Natural killer cell treated with Interleukin-12 subunit alpha and Interleukin-12 subunit beta and Interleukin-15 and Interleukin-18, amount 100 ng/mL, for 72 hours (primary cell): ENCODE measurements around the gene XYLT2. TPM values are rescaled to one million over a fixed set of nuclear protein-coding genes. Genes with fewer than 3 reads are reported as not detected.
A peak's percentile ranks its signal among the peaks of the same experiment; 100 is the strongest.

ENCODE experiments used
- ATAC-seq, 2 donors: fragments of 150-1000 bp; cut with Tn5 transposase in 1 of 2; sonication (Bioruptor Pico), chemical (Tn5 transposase) in 1 of 2; 2 replicates each; pipeline ENCODE4 v1.10.0; 2021
- DNase-seq: peaks from one replicate; pipeline ENCODE4 v3.0.0; 2022; ENCODE audit warnings: low spot score
- H3K27ac Mint-ChIP-seq, 2 donors: 1 replicate in 1 of 2; 2 replicates in 1 of 2; pipeline ENCODE4 v1.8.0; 2022; ENCODE audit warnings: mixed read lengths in 2 of 2, mild to moderate bottlenecking in 1 of 2, moderate library complexity in 1 of 2
- H3K27me3 Mint-ChIP-seq, 2 donors: 1 replicate in 1 of 2; 2 replicates in 1 of 2; pipeline ENCODE4 v1.8.0; 2022; ENCODE audit warnings: mixed read lengths in 2 of 2
- H3K36me3 Mint-ChIP-seq: one replicate; pipeline ENCODE4 v1.8.0; 2022; ENCODE audit warnings: mixed read lengths
- H3K4me1 Mint-ChIP-seq, 2 donors: 1 replicate in 1 of 2; 2 replicates in 1 of 2; pipeline ENCODE4 v1.8.0; 2022; ENCODE audit warnings: low read depth in 2 of 2, mixed read lengths in 2 of 2, mild to moderate bottlenecking in 1 of 2
- H3K4me3 Mint-ChIP-seq: one replicate; pipeline ENCODE4 v1.8.0; 2022; ENCODE audit warnings: mixed read lengths
- H3K9me3 Mint-ChIP-seq: 2 replicates; pipeline ENCODE4 v1.8.0; 2022; ENCODE audit warnings: mixed read lengths
- total RNA-seq, 2 donors: library from RNA; stranded (reverse); gene quantifications; one replicate each; pipeline ENCODE4 v1.2.3, GENCODE V29; 2022

The XYLT2 gene
- total RNA-seq, 2 donors from 2014 or later = 19.6 to 27.1 TPM

DNA sequence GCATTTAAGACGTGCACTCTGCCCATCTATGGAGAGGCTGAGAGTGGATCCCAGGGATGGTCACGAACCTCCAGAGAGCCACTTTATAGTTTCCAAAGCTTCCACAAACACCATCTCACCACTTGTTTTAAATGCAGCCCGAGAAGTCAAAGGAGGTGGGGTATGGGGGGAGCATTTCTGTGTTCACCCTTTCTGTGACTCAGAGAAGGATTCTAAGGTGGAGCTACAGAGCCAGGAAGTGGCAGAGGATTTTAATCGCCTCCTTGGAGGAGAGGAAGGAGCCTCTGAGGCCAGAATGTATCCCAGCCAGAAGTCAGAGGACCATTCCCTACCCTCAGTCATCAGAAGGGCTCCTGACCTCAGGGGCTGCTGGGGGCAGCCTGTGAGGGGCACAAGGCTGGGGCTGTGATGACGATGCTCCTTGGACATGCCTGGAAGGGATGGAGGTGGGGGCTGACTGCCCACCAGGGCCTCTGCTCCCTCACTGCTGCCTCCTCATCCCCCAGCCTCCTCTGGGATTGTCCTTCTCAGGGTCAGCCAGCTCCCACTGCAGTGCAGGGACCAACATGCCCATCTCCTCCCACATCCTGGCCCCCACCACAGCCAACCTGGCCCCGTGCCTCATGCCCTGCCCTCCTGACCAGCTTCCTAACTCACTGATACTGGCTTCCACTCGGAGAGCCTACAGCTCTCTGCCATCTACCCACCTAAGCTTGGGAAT, 2.8 kb downstream of the XYLT2 start:
- no peaks in the 10 kb centered on the region for H3K36me3 Mint-ChIP-seq
- DNase-seq = no peak
- ATAC-seq = no peak

DNA sequence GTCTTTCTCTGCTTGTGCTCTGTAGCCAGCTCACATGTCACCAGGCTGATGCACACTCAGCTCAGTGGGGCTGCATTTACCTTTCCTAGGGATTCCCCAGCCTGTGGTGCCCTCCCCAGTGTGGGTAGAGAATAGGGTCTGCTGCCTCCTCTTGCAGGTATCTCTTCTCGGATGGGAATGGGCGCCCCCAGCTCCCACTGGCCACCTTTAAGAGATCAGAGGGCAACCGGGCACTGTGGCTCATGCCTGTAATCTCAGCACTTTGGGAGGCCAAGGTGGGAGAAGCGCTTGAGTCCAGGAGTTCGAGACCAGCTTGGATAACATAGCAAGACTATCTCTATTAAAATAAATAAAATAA, 3.3 kb downstream of the XYLT2 start:
- no peak for ATAC-seq
- Mint-ChIP-seq H3K4me1 (peaks cover 9 to 41% of the 10 kb centered on the region in 2 donors), H3K27ac (no peak overlapping the region), H3K4me3 (no peak overlapping the region), H3K9me3 (no peaks in the 10 kb centered on the region), H3K36me3 (no peaks in the 10 kb centered on the region), H3K27me3 (no peaks in the 10 kb centered on the region)
- DNase-seq = no peak

More for the DNA sequence above, 2.8 kb downstream of the XYLT2 start:
- H3K27me3 Mint-ChIP-seq = no peaks in the 10 kb centered on the region
- H3K4me3 Mint-ChIP-seq = no peak overlapping the region
- no peaks in the 10 kb centered on the region for H3K9me3 Mint-ChIP-seq
- no peak overlapping the region for H3K27ac Mint-ChIP-seq
- H3K4me1 Mint-ChIP-seq = peaks cover 9 to 41% of the 10 kb centered on the region in 2 donors

DNA sequence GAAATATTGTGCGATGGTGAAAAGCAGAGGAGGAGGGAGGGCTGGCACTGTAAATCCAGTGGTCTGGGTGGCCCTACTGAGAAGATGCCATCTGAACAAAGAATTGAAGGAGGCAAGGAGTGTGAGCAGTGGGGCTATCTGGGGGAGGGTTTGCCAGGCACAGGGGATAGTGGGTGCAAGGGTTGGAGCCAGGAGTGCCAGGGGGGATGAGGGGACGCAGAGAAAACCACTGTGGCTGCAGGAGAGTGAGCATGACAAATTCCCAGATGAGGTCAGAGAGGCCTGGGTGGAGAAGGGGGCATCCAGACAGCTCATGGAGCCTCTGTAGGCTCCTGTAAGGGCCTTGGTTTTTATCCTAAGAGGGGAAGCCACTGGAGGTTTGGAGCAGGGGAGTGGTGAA, 4.8 kb downstream of the XYLT2 start:
- ATAC-seq = no peak
- H3K9me3 Mint-ChIP-seq = no peaks in the 10 kb centered on the region
- DNase-seq = no peak
- no peak overlapping the region for H3K4me3 Mint-ChIP-seq
- peak overlapping the region in 1 of 2 donors; percentile 40 for H3K27ac Mint-ChIP-seq
- H3K27me3 Mint-ChIP-seq = no peaks in the 10 kb centered on the region
- peaks cover 9 to 38% of the 10 kb centered on the region in 2 donors for H3K4me1 Mint-ChIP-seq
- H3K36me3 Mint-ChIP-seq = no peaks in the 10 kb centered on the region

DNA sequence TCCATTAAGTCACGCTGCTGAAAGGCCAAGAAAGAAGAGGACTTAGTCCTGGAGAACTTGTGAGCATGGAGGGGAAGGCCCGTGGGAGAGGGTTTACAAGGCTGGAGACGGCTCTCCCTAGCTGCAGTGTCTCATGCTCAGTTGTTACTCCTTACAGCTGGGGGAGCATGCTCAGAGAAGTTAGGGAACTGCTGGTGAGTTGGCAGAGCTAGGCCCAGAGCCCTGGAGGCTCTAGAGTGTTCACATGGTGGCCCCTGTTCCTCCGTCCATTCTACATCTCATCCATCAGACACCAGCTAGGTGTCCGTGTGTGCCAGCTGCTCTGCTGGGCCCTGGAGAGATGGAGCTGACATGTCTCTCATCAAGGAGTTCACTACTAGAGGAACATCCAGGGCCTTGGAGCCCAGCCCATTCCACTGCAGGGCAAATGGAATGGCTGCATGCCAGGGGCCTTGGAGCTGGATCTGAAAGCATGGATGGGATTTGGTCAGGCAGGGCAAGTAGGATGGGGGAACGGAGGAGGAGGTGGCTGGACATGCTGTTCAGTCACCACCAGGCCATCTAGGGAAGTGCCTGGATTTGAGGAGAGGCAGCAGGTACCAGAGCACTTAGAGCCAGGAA, 6.3 kb downstream of the XYLT2 start:
- ATAC-seq (no peak), DNase-seq (no peak)
- H3K9me3 Mint-ChIP-seq = no peaks in the 10 kb centered on the region
- no peaks in the 10 kb centered on the region for H3K36me3 Mint-ChIP-seq
- no peak overlapping the region for H3K4me3 Mint-ChIP-seq
- no peaks in the 10 kb centered on the region for H3K27me3 Mint-ChIP-seq
- peak overlapping the region in 1 of 2 donors; percentile 1 for H3K27ac Mint-ChIP-seq
- peaks cover 9 to 30% of the 10 kb centered on the region in 2 donors for H3K4me1 Mint-ChIP-seq

DNA sequence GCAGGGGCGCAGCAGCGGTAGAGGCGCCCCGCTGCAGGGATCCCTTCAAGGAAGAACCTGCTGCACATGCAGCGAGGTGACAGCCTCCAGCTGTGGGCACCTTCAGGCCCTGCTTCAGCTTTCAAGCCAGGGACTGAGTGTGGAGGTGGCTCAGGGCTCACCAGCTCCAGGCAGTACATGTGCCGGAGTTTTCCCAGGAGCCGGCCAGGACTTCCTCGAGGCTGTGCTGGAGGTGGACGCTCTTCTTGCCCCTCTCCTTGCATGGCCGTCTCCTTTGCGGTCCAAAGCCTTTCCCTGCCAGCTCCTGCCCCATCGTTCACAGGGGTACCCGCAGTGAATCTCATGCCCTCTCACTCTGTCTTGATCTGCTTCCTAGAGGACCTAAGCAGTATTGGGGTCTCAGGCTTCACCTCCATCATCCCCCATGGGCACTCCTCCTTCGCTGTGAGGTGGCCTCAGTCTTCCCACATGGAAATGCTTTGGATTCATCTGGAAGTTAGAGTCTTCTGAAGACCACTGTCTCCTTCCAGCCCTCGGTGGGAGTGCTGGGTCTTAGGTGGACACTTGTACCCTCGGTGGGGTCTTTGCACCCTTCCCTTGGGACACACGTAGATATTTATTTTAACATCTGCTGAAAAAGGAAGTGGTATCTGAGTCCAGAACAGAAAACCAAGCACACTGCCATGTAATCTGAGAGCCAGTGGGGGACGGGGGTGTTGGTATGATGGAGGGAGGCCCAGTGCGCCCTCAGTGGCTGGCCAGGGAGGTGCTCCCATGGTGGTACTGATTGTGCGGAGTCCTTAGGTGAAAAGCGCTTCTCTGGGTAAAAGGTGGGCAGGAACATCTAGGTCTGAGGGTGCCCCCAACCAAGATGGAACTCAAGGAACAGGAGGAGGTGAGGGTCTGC, 7.0 kb downstream of the XYLT2 start:
- H3K4me1 Mint-ChIP-seq = peaks cover 5 to 26% of the 10 kb centered on the region in 2 donors
- H3K27ac Mint-ChIP-seq = no peak overlapping the region

DNA sequence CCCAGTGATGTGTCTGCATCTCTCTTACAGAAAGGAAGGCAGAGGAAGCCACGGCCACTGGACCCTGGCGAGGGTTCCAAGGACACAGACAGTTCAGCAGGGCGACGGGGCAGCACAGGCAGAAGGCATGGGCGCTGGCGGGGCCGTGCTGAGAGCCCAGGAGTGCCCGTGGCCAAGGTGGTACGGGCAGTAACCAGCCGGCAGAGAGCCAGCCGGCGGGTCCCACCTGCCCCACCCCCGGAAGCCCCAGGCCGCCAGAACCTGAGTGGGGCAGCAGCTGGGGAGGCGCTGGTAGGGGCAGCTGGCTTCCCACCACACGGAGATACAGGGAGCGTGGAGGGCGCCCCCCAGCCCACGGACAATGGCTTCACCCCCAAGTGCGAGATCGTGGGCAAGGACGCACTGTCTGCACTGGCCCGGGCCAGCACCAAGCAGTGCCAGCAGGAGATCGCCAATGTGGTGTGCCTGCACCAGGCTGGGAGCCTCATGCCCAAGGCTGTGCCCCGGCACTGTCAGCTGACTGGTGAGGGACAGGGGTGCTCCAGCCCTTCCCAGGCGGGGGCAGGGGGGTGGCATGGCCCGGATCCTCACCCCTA, 7.8 kb downstream of the XYLT2 start:
- ATAC-seq = peak in 1 of 2 donors; percentile 3
- H3K27me3 Mint-ChIP-seq = no peaks in the 10 kb centered on the region
- H3K4me3 Mint-ChIP-seq = no peak overlapping the region
- no peak for DNase-seq
- no peak overlapping the region for H3K27ac Mint-ChIP-seq
- peaks cover 0 to 21% of the 10 kb centered on the region in 2 donors for H3K4me1 Mint-ChIP-seq
- no peaks in the 10 kb centered on the region for H3K36me3 Mint-ChIP-seq
- no peaks in the 10 kb centered on the region for H3K9me3 Mint-ChIP-seq

More for the DNA sequence above, 7.0 kb downstream of the XYLT2 start:
- Mint-ChIP-seq H3K4me3 (no peak overlapping the region), H3K27me3 (no peaks in the 10 kb centered on the region), H3K9me3 (no peaks in the 10 kb centered on the region), H3K36me3 (no peaks in the 10 kb centered on the region)
- no peak for DNase-seq
- no peak for ATAC-seq

DNA sequence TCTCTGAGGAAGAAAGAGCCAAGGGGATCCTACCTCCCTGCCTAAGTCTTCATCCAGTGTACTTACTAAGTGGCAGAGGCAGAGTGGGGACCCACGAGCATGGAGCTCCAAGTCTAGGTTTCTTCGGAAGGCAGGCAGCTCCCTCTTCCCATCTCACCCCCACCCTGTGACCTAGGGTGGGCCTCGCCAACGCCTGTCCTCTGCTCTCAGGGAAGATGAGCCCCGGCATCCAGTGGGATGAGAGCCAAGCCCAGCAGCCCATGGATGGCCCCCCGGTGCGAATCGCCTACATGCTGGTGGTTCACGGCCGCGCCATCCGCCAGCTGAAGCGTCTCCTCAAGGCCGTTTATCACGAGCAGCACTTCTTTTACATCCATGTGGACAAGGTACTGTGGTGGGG, 8.3 kb downstream of the XYLT2 start:
- Mint-ChIP-seq H3K9me3 (no peaks in the 10 kb centered on the region), H3K27me3 (no peaks in the 10 kb centered on the region), H3K36me3 (no peaks in the 10 kb centered on the region), H3K4me1 (peaks cover 0 to 22% of the 10 kb centered on the region in 2 donors), H3K4me3 (no peak overlapping the region), H3K27ac (no peak overlapping the region)
- DNase-seq (no peak), ATAC-seq (no peak)

DNA sequence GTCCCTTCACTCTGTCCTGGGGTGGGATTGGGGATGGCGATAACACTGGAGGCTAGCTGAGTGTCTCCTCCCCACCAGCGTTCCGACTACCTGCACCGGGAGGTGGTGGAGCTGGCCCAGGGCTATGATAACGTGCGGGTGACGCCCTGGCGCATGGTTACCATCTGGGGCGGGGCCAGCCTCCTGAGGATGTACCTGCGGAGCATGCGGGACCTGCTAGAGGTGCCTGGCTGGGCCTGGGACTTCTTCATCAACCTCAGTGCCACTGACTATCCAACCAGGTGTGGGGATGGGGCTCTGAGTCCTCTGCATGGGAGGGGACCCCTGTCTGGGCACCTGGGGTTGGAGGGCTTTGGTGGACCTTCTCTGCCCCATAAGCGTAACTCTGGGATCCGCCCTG, 8.8 kb downstream of the XYLT2 start:
- Mint-ChIP-seq H3K4me1 (peaks cover 0 to 24% of the 10 kb centered on the region in 2 donors), H3K27ac (no peak overlapping the region), H3K9me3 (no peaks in the 10 kb centered on the region), H3K4me3 (no peak overlapping the region), H3K27me3 (no peaks in the 10 kb centered on the region), H3K36me3 (no peaks in the 10 kb centered on the region)
- DNase-seq (no peak), ATAC-seq (no peak)

DNA sequence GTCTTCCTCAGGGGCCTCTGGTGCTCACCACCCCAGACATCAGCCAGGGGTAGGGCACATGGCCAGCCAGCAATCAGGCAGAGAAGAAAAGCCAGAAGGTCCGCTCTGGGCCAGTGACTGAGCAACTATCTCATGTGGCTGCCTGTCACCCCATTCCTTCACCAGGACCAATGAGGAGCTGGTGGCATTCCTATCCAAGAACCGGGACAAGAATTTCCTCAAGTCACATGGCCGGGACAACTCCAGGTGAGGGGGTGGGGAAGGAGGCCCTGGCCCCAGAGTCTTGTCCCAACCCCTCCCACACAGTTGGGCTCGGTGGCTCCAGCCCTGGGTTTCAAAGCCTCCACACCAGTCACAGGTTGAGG, 9.4 kb downstream of the XYLT2 start:
- H3K27ac Mint-ChIP-seq = no peak overlapping the region
- H3K27me3 Mint-ChIP-seq = no peaks in the 10 kb centered on the region

DNA sequence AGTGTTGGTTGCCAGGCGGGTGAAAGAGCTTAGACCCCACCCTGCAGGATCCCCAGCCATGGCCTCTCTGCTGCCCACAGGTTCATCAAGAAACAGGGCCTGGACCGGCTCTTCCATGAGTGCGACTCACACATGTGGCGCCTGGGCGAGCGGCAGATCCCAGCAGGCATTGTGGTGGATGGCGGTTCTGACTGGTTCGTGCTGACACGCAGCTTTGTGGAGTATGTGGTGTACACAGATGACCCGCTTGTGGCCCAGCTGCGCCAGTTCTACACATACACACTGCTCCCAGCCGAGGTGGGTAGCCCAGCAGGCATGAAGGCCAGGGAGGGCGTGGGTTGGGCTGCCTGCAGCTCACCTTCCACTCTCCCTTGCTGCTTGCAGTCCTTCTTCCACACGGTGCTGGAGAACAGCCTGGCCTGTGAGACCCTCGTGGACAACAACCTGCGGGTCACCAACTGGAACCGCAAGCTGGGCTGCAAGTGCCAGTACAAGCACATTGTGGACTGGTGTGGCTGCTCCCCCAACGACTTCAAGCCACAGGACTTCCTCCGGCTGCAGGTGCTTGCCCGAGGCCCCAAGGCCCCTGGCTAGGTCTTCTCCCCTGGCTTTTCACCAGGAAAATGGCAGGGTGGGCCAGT, 9.9 kb downstream of the XYLT2 start:
- ATAC-seq = no peak

More for the DNA sequence above, 9.4 kb downstream of the XYLT2 start:
- Mint-ChIP-seq H3K4me3 (no peak overlapping the region), H3K4me1 (peaks cover 0 to 24% of the 10 kb centered on the region in 2 donors), H3K36me3 (no peaks in the 10 kb centered on the region), H3K9me3 (no peaks in the 10 kb centered on the region)
- no peak for DNase-seq
- no peak for ATAC-seq

DNA sequence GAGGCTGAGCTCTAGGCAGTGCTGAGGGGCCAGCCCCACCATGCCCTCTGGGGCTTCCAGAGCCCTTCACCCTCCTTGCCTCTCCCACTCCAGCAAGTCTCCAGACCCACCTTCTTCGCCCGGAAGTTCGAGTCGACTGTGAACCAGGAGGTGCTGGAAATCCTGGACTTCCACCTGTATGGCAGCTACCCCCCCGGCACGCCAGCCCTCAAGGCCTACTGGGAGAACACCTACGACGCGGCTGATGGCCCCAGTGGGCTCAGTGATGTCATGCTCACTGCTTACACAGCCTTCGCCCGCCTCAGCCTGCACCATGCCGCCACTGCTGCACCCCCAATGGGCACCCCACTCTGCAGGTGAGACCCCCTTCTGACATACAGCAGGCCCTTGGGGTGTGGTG, 10.5 kb downstream of the XYLT2 start:
- no peaks in the 10 kb centered on the region for H3K36me3 Mint-ChIP-seq
- H3K27ac Mint-ChIP-seq = no peak overlapping the region
- H3K4me3 Mint-ChIP-seq = no peak overlapping the region
- H3K9me3 Mint-ChIP-seq = no peaks in the 10 kb centered on the region
- ATAC-seq = no peak
- peaks cover 0 to 18% of the 10 kb centered on the region in 2 donors for H3K4me1 Mint-ChIP-seq
- no peaks in the 10 kb centered on the region for H3K27me3 Mint-ChIP-seq
- DNase-seq = no peak

More for the DNA sequence above, 9.9 kb downstream of the XYLT2 start:
- no peaks in the 10 kb centered on the region for H3K9me3 Mint-ChIP-seq
- H3K4me1 Mint-ChIP-seq = peaks cover 0 to 21% of the 10 kb centered on the region in 2 donors
- no peak overlapping the region for H3K4me3 Mint-ChIP-seq
- no peaks in the 10 kb centered on the region for H3K27me3 Mint-ChIP-seq
- DNase-seq = no peak
- no peak overlapping the region for H3K27ac Mint-ChIP-seq
- H3K36me3 Mint-ChIP-seq = no peaks in the 10 kb centered on the region

DNA sequence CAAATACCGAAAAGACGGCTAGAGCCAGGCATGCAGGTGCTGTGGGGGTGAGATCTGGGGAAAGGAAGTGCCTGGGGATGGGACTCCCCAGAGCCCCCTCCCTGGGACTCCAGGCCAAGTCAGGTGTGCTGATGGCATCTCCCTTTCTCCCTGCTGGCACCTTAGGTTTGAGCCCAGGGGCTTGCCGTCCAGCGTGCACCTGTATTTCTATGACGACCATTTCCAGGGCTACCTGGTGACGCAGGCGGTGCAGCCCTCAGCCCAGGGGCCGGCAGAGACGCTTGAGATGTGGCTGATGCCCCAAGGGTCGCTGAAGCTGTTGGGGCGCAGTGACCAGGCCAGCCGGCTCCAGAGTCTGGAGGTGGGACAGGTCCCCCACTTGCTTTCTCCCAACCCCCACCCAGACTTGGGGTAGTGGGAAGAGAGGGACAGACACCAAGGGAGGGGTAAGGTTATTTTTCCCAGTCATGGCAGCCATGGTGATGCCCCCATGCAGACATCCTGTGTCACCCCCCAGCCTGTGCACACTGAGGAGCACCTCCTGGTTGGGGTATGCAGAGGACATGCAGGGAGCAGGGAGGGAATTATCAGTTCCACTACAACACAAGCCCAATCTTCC, 11.1 kb downstream of the XYLT2 start:
- DNase-seq = no peak
- no peak overlapping the region for H3K27ac Mint-ChIP-seq
- no peak overlapping the region for H3K4me3 Mint-ChIP-seq
- H3K9me3 Mint-ChIP-seq = no peaks in the 10 kb centered on the region
- peaks cover 3 to 14% of the 10 kb centered on the region in 2 donors for H3K4me1 Mint-ChIP-seq
- no peaks in the 10 kb centered on the region for H3K36me3 Mint-ChIP-seq
- H3K27me3 Mint-ChIP-seq = no peaks in the 10 kb centered on the region
- no peak for ATAC-seq

DNA sequence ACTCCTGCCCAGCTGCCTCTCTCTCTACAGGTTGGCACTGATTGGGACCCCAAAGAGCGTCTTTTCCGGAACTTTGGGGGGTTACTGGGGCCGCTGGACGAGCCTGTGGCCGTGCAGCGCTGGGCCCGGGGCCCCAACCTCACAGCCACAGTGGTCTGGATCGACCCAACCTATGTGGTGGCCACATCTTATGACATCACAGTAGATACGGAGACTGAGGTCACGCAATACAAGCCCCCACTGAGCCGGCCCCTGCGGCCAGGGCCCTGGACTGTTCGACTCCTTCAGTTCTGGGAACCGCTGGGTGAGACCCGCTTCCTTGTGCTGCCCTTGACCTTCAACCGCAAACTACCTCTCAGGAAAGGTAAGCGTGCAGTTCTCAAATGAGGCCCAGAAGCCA, 12.3 kb downstream of the XYLT2 start:
- ATAC-seq (no peak), DNase-seq (no peak)
- Mint-ChIP-seq H3K27ac (no peak overlapping the region), H3K4me1 (peaks cover 6 to 13% of the 10 kb centered on the region in 2 donors), H3K4me3 (no peak overlapping the region), H3K36me3 (no peaks in the 10 kb centered on the region), H3K9me3 (no peaks in the 10 kb centered on the region), H3K27me3 (no peaks in the 10 kb centered on the region)
